H1 (cell line): ENCODE results near the gene AGRN. TPM values are rescaled to one million over a fixed set of nuclear protein-coding genes. Genes with fewer than 3 reads are reported as not detected.

Source experiments
- CHD1 ChIP-seq: IDR thresholded peaks from 2 replicates; pipeline ENCODE4 v1.6.1; 2012; ENCODE audit warnings: low read depth, low read length, improper control_type of control experiment
- CHD7 ChIP-seq: fragments of 300-600 bp; sonication (generic); IDR thresholded peaks from 2 replicates; pipeline ENCODE4 v1.7.1; 2012; ENCODE audit warnings: low read length, moderate library complexity, mild to moderate bottlenecking, inconsistent platforms; ENCODE audit not compliant: insufficient replicate concordance
- E2F6 ChIP-seq: IDR thresholded peaks from 2 replicates; pipeline ENCODE4 v1.6.1; 2012; ENCODE audit warnings: inconsistent platforms
- polyA plus RNA-seq, 7 experiments: library from polyadenylated mRNA; depleted of rRNA in 3 of 7; stranded (reverse) in 5 of 7; unstranded in 2 of 7; fragments of >200 nt in 5 of 7; fragments of 200-250 nt in 2 of 7; gene quantifications; 1 replicate in 5 of 7; 2 replicates in 1 of 7; 4 replicates in 1 of 7; pipeline versions ENCODE4 v1.2.1 to v1.2.3, GENCODE V29; 2011 to 2013; ENCODE audit warnings: missing spikeins in 2 of 7, mixed read lengths in 2 of 7
- total RNA-seq: library from RNA; stranded (reverse); fragmentation: NEBNext Ultra II Directional; extraction: Animal tissue kit (Norgen Biotek cat#: 25700); gene quantifications from 2 replicates; pipeline ENCODE4 v1.2.1, GENCODE V29; 2021

AGRN gene
- total and polyA plus RNA-seq, 2 of the 8 experiments (the other 6 are each of a cell fraction or from before 2014, with no cell fraction given), result 52.3 to 155 TPM

DNA sequence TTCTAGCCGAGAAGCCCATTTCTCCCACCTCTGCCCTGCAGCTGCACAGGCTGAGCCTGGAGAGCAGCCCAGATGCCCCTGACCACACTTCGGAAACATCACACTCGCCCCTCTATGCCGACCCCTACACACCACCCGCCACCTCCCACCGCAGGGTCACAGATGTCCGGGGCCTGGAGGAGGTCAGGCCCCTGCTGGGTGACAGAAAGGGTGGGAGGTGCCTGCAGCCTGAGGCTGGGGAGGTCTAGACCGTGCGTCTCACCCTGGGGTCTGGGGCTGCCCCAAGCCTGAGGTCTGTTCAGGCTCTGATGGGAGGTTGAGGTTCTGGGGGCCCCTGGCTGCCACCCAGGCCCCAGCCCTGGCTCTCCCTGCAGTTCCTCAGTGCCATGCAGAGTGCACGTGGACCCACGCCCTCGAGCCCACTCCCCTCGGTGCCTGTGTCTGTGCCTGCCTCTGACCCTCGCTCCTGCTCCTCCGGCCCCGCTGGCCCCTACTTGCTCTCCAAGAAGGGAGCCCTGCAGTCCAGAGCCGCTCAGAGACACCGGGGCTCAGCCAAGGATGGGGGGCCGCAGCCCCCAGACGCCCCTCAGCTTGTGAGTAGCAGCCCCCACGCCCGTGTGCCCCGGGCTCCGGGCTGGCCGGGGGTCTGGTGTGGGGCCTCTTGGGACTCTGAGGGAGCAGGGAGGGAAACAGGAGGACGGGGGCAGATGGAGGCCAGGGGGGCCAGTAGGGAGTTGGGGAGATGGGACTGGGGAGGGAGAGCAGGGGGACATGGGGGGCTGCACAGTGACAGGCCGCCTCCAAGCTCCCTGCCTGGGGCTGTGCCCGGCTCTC is 46.2 kb upstream of the AGRN start (continued):
- TF ChIP-seq CHD7, result no peak
- no peak for TF ChIP-seq CHD1
- TF ChIP-seq E2F6, result no peak
